T-helper 17 cell (primary cell): Measurements from ENCODE around the gene ADH7. TPM values are rescaled to one million over a fixed set of nuclear protein-coding genes. Genes with fewer than 3 reads are reported as not detected.

ENCODE experiments used
- total RNA-seq, 4 donors: library from RNA in 2 of 4; stranded (reverse) in 2 of 4; gene quantifications; one replicate each; pipeline ENCODE4 v1.2.3 and lab custom pipeline; 2022 to 2026

ADH7 gene
- total RNA-seq, 2 donors from 2014 or later: not detected

Other genes with a start within 250 kb of the ADH7 start
- gene ADH6, start 216.1 kb downstream of the ADH7 start, total RNA-seq: not detected
- not detected for gene ADH1A, start 144.4 kb downstream of the ADH7 start, total RNA-seq
- not detected for gene ADH1B, start 113.9 kb downstream of the ADH7 start, total RNA-seq
- not detected for gene ADH1C, start 82.6 kb downstream of the ADH7 start, total RNA-seq
- not detected for gene C4orf17, start 75.7 kb upstream of the ADH7 start, total RNA-seq
- gene TRMT10A, start 128.7 kb upstream of the ADH7 start, total RNA-seq: 1 to 10 TPM; 3.5 to 3.9 TPM
- gene MTTP, start 139.5 kb upstream of the ADH7 start, total RNA-seq: not detected
- gene C4orf54, start 222.5 kb upstream of the ADH7 start, total RNA-seq: not detected